GM21619 (cell line): Measurements from ENCODE around the gene NMRAL1.

Source experiments
- ATAC-seq: cut with Tn5 transposase; IDR thresholded peaks from one replicate; pipeline ENCODE4 v1.9.1; 2021; ENCODE audit not compliant: unreplicated experiment

NMRAL1 gene

GRCh38 chr16:4426722-4427372 lies 47.6 kb downstream of the NMRAL1 start:
- ATAC-seq, result no peak

GRCh38 chr16:4426021-4426684 lies 48.3 kb downstream of the NMRAL1 start:
- ATAC-seq, result peak; percentile 32

- peak; percentile 79 for ATAC-seq
These were observed 48.9 kb downstream of the NMRAL1 start, which contains the start of gene DNAJA3 for GRCh38 chr16:4425378-4426020. Gene DNAJA3, plus strand, starts transcription at chr16:4425868. Its CDS starts 14 bp downstream, at chr16:4425882.

- no peak for ATAC-seq
These were observed 53.8 kb downstream of the NMRAL1 start for GRCh38 chr16:4420505-4421105.

- no peak for ATAC-seq
These were observed 54.9 kb downstream of the NMRAL1 start for GRCh38 chr16:4419402-4419959.

- ATAC-seq, result peak; percentile 55
These were observed 58.0 kb downstream of the NMRAL1 start, which contains the start of gene CORO7 for GRCh38 chr16:4416200-4417032. Gene CORO7, minus strand, starts transcription at chr16:4416596. Its CDS starts 78 bp downstream, at chr16:4416518.

GRCh38 chr16:4415538-4416199 lies 58.8 kb downstream of the NMRAL1 start:
- ATAC-seq, result no peak

- peak; percentile 54 for ATAC-seq
These were observed 60.1 kb downstream of the NMRAL1 start for GRCh38 chr16:4414187-4414917.

- no peak for ATAC-seq
These were observed 61.6 kb downstream of the NMRAL1 start for GRCh38 chr16:4412854-4413253.

GRCh38 chr16:4412159-4412558 lies 62.3 kb downstream of the NMRAL1 start:
- ATAC-seq, result no peak
